Measurements from ENCODE around the gene ENTPD5.

The ENTPD5 gene

GRCh38 chr14:73988065-73988464 lies 31.0 kb downstream of the ENTPD5 start:
- no peak overlapping the region for H3K27ac ChIP-seq
- no peaks in the 10 kb centered on the region for H3K27me3 ChIP-seq (ENCODE audit: insufficient read depth, low read depth, severe bottlenecking)
- no peaks in the 10 kb centered on the region for H3K9me3 ChIP-seq (ENCODE audit: severe bottlenecking)
- no peak for TF ChIP-seq CTCF (IDR thresholded peaks at IDR 0.05; ENCODE audit: low read depth, low read length)
- no peak for DNase-seq
- no peak overlapping the region for H3K4me3 ChIP-seq (ENCODE audit: low read depth, low read length)
- H3K36me3 ChIP-seq: no peaks in the 10 kb centered on the region

- no peak for TF ChIP-seq CTCF (IDR thresholded peaks at IDR 0.05; ENCODE audit: low read depth, low read length)
- Histone ChIP-seq H3K9me3 (ENCODE audit: severe bottlenecking) (no peaks in the 10 kb centered on the region), H3K4me3 (ENCODE audit: low read depth, low read length) (no peak overlapping the region), H3K36me3 (no peaks in the 10 kb centered on the region), H3K27me3 (ENCODE audit: insufficient read depth, low read depth, severe bottlenecking) (no peaks in the 10 kb centered on the region), H3K27ac (no peak overlapping the region)
- no peak for DNase-seq
These were observed 41.2 kb downstream of the ENTPD5 start for GRCh38 chr14:73977896-73978295.

- TF ChIP-seq CTCF (IDR thresholded peaks at IDR 0.05; ENCODE audit: low read depth, low read length): no peak
- no peaks in the 10 kb centered on the region for H3K36me3 ChIP-seq
- no peaks in the 10 kb centered on the region for H3K27me3 ChIP-seq (ENCODE audit: insufficient read depth, low read depth, severe bottlenecking)
- no peak for DNase-seq
- H3K4me3 ChIP-seq (ENCODE audit: low read depth, low read length): no peak overlapping the region
- no peak overlapping the region for H3K27ac ChIP-seq
- no peaks in the 10 kb centered on the region for H3K9me3 ChIP-seq (ENCODE audit: severe bottlenecking)
These were observed 43.0 kb downstream of the ENTPD5 start for GRCh38 chr14:73976125-73976524.

GRCh38 chr14:73973497-73973896 lies 45.6 kb downstream of the ENTPD5 start:
- no peaks in the 10 kb centered on the region for H3K9me3 ChIP-seq (ENCODE audit: severe bottlenecking)

GRCh38 chr14:73968885-73969284 lies 50.2 kb downstream of the ENTPD5 start:
- Histone ChIP-seq H3K9me3 (ENCODE audit: severe bottlenecking) (no peaks in the 10 kb centered on the region), H3K27ac (no peak overlapping the region), H3K36me3 (no peaks in the 10 kb centered on the region; the same call in 1 of the 2 replicates), H3K27me3 (ENCODE audit: insufficient read depth, low read depth, severe bottlenecking) (no peaks in the 10 kb centered on the region), H3K4me3 (ENCODE audit: low read depth, low read length) (no peak overlapping the region)
- no peak for DNase-seq
- TF ChIP-seq CTCF (IDR thresholded peaks at IDR 0.05; ENCODE audit: low read depth, low read length): no peak

More at GRCh38 chr14:73973497-73973896, 45.6 kb downstream of the ENTPD5 start:
- H3K36me3 ChIP-seq: no peaks in the 10 kb centered on the region
- DNase-seq: no peak
- H3K27me3 ChIP-seq (ENCODE audit: insufficient read depth, low read depth, severe bottlenecking): no peaks in the 10 kb centered on the region
- TF ChIP-seq CTCF (IDR thresholded peaks at IDR 0.05; ENCODE audit: low read depth, low read length): no peak
- H3K4me3 ChIP-seq (ENCODE audit: low read depth, low read length): no peak overlapping the region
- H3K27ac ChIP-seq: no peak overlapping the region

- H3K9me3 ChIP-seq (ENCODE audit: severe bottlenecking): no peaks in the 10 kb centered on the region
- no peak for TF ChIP-seq CTCF (IDR thresholded peaks at IDR 0.05; ENCODE audit: low read depth, low read length)
- H3K27ac ChIP-seq: no peak overlapping the region
- no peak overlapping the region for H3K4me3 ChIP-seq (ENCODE audit: low read depth, low read length)
- no peak for DNase-seq
- no peaks in the 10 kb centered on the region for H3K27me3 ChIP-seq (ENCODE audit: insufficient read depth, low read depth, severe bottlenecking)
- H3K36me3 ChIP-seq: peaks cover 31% of the 10 kb centered on the region
These were observed 53.9 kb downstream of the ENTPD5 start for GRCh38 chr14:73965216-73965615.
